GM04503 (cell line): ENCODE data around the gene OR2A14.
"Not testable (repeated sequence)": the region's sequence is repeated elsewhere in the genome, so short reads cannot be mapped to it uniquely, and the experiment has no call there.

ENCODE experiments used
- DNase-seq: peaks from one replicate; pipeline ENCODE4 v3.0.0-alpha.2; 2012; ENCODE audit warnings: low read depth

Gene OR2A14, protein sequence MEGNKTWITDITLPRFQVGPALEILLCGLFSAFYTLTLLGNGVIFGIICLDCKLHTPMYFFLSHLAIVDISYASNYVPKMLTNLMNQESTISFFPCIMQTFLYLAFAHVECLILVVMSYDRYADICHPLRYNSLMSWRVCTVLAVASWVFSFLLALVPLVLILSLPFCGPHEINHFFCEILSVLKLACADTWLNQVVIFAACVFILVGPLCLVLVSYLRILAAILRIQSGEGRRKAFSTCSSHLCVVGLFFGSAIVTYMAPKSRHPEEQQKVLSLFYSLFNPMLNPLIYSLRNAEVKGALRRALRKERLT

GRCh38 chr7:144122876-144123275 lies at the start of gene OR2A14:
Gene OR2A14, plus strand, starts transcription at chr7:144123176. Its CDS starts 5,937 bp downstream, at chr7:144129113.
- DNase-seq, result no peak

- DNase-seq, result no peak
Measured at GRCh38 chr7:144074374-144074773, 48.6 kb upstream of the OR2A14 start.

DNA sequence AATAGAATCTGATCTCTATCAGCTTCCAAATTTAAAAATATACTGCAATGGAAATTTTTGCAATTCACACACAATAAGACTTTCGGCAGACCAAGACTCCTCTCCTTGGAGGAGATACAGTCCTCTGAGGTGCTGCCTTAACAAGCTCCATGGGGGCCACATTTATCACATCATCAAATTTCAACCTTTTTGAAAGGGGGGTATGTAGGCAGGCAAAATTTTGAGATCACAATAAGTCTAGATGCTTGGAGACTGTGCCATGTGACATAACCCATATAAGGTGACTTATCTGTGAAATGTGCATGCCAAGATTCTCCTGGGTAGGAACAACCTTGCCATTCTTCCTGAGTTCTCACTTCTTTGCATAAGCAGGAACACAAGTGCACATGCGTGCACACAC lies 37.0 kb upstream of the OR2A14 start, which contains the start of gene OR2A12:
Gene OR2A12, plus strand, starts transcription at position 301 of the 400 bp plus-strand sequence. CDS start 8,830 bp downstream, outside the sequence.
- DNase-seq, result no peak

GRCh38 chr7:144086730-144087129 lies 36.2 kb upstream of the OR2A14 start:
- no peak for DNase-seq

- DNase-seq, result no peak
Measured at GRCh38 chr7:144087230-144087629, 35.7 kb upstream of the OR2A14 start.

GRCh38 chr7:144090667-144091066 lies 32.3 kb upstream of the OR2A14 start:
- DNase-seq, result no peak

GRCh38 chr7:144098776-144099175 lies 24.2 kb upstream of the OR2A14 start:
- no peak for DNase-seq

DNA sequence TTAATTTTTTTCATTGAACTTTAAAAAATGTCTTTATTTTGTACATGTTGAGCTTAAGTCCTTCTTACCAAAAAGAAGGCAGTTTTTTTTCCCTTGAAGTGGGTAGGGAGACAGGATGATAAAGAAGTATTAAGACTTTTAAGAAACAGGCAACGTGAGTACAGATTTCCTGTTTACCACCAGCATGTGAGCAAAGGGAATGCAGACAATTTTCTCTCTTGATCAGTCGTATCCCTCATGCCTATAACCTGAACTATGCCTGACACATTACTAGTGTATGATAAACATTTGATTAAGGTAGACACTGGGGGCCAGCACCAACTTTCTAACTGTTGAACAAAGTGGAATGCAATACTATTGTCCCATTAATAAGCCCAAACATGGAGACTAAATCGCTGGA lies 22.4 kb upstream of the OR2A14 start:
- no peak for DNase-seq

- no peak for DNase-seq
Measured at GRCh38 chr7:144102041-144102440, 20.9 kb upstream of the OR2A14 start.

DNA sequence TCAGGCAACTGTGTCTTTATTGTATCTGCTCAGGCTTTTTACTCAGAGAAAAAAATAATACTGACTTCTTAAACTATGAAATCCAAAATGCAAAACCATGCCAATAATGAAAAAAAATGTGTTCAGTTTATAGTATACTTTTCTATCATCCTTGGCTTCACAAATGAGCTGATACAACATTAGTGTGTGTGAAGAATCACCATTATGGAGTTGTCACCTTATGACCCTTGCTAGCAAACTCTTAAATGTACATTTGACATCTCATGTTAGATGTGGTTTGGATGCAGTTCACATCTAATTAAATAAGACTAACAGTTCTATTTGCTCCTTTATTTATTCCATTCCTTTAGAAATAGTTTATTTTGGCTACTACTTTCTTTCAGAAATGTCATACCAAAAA lies 17.8 kb upstream of the OR2A14 start:
- no peak for DNase-seq

- no peak for DNase-seq
Measured at GRCh38 chr7:144109283-144109682, 13.7 kb upstream of the OR2A14 start, which contains the start of gene OR2A2. Gene OR2A2, plus strand, starts transcription at chr7:144109583. Its CDS starts 0 bp downstream, at chr7:144109583.

DNA sequence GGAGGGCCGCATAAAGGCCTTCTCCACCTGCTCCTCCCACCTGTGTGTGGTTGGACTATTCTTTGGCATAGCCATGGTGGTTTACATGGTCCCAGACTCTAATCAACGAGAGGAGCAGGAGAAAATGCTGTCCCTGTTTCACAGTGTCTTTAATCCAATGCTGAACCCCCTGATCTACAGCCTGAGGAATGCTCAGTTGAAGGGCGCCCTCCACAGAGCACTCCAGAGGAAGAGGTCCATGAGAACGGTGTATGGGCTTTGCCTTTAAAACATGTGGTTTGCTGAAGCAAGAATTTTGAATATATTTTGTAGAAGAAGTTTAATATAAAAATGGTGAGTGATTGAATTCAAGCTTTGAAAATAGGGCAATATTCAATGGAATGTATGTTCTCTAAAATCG lies 12.7 kb upstream of the OR2A14 start:
- no peak for DNase-seq

DNA sequence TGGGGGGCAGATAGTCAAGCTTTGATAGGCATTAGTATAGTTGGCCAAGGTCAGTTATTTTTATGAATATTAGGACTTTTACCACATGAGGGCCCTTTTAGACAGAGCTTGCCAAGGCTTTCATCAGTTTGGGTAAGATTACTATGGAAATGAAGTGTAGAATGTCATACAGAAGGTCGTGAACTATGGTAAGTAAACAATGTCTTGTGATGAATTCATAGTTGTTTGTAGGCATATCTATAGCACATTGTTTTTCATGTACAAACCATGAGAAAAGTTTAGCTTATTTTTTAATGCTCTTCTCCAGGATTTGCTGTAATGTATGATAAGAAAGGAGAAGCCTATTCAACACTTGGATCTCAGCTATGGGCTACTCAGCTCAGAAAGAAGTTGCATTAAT lies 9.3 kb upstream of the OR2A14 start:
- no peak for DNase-seq

GRCh38 chr7:144118341-144118740 lies 4.6 kb upstream of the OR2A14 start:
- DNase-seq, result no peak

DNA sequence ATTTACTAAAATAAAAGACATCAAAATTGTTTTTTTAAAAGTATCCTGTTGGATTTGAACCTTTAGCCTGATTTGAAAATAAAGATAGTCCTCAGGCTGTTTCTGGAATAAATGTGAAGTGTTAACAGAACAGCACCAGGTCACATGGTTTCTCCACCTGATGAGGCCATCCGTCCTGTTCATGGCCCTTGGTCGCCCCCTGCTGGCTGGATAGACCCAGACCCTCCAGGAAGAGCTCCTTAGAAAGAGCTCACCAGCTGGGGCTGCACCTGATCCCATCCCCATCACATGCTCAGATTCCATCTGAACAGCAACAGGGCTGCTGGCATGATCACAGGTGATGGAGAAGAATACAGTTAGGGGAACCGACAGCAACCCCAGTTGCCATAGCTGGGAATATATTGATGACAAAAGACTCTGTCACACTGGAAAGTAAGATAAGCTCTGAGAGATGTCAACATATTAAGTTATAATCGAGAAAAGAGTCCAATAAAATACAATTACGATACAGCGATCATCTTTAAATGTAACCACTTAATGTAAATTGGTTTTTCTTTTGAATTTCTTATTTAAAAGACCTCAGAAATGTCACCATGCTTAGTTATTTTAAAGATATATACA lies 4.8 kb downstream of the OR2A14 start:
- no peak for DNase-seq

DNA sequence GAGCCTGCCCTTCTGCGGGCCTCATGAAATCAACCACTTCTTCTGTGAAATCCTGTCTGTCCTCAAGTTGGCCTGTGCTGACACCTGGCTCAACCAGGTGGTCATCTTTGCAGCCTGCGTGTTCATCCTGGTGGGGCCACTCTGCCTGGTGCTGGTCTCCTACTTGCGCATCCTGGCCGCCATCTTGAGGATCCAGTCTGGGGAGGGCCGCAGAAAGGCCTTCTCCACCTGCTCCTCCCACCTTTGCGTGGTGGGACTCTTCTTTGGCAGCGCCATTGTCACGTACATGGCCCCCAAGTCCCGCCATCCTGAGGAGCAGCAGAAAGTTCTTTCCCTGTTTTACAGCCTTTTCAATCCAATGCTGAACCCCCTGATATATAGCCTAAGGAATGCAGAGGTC lies 6.6 kb downstream of the OR2A14 start:
- not testable (repeated sequence) for DNase-seq

DNA sequence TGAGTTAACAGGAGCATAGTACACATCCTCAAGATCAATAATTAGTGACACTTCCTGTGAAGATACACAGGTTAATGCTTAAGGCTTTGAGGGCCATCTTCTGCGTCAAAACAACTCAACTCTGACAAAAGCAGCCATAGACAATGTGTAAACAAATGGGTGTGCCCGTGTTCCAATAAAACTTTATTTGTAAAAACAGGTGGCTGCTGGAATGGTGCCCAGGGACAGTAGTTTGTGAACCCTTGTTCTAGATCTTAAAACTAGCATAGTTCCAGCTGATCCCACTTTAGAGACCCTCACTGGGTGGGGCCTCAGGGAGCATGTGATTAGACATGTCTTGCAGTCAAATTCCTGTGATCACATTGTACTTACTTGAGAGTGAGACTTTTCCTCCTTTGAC lies 7.8 kb downstream of the OR2A14 start:
- DNase-seq, result no peak

- no peak for DNase-seq
Measured at GRCh38 chr7:144132262-144132661, 9.3 kb downstream of the OR2A14 start.

- DNase-seq, result no peak
Measured at GRCh38 chr7:144133307-144133706, 10.3 kb downstream of the OR2A14 start.

GRCh38 chr7:144134116-144134515 lies 11.1 kb downstream of the OR2A14 start:
- DNase-seq, result no peak

DNA sequence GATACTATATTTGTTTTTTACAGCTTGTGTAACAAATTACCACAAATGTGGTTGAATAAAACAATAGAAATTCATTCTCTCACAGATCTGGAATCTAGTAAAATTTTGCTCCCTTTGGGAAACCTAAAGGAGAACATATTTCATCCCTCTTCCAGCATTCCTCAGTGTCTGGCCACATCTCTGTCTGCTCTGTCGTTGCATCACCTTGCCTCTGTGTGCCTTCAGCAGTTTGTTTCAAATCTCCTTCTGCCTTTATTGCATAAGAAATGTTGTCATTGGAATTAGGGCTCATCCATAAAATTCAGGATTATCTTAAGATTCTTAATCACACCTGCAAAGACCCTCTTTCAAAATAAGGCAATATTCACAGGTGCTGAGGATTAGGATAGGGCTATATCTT lies 14.5 kb downstream of the OR2A14 start:
- DNase-seq, result no peak

DNA sequence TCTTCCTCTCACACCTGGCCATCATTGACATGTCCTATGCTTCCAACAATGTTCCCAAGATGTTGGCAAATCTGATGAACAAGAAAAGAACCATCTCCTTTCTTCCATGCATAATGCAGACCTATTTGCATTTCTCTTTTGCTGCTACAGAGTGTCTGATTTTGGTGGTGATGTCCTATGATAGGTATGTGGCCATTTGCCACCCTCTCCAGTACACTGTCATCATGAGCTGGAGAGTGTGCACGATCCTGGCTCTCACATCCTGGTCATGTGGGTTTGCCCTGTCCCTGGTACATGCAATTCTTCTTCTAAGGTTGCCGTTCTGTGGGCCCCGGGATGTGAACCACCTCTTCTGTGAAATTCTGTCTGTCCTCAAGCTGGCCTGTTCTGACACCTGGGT lies 19.2 kb downstream of the OR2A14 start:
- no peak for DNase-seq

GRCh38 chr7:144144426-144144825 lies 21.4 kb downstream of the OR2A14 start:
- DNase-seq, result no peak
